ENCODE results near the gene FBXO22. TPM values are rescaled to one million over a fixed set of nuclear protein-coding genes. Genes with fewer than 3 reads are reported as not detected.
A peak's percentile ranks its signal among the peaks of the same experiment; 100 is the strongest.

FBXO22 gene
- total RNA-seq (10 to 100 TPM; 12.2 to 18.6 (median 14.9) TPM), polyA plus RNA-seq (10 to 100 TPM; 10.8 to 21.5 (median 15.7) TPM)

GRCh38 chr15:75903331-75904239, at the start of gene FBXO22:
FBXO22 (plus strand) TSS chr15:75903878; CDS start chr15:75903964, 86 bp downstream.
- peak; percentile 84 to 96 (median 92) for TF ChIP-seq POLR2AphosphoS5 (IDR thresholded peaks at IDR 0.05)
- TF ChIP-seq POLR2A (IDR thresholded peaks at IDR 0.05) = peak; percentile 58 to 67
- no peak for TF ChIP-seq EP300 (IDR thresholded peaks at IDR 0.05)
- TF ChIP-seq CTCF (IDR thresholded peaks at IDR 0.05) = no peak
- 1 to 2% methylated on average over 63 of the region's 63 CpGs for WGBS, 2 donors
- Histone ChIP-seq H3K9me3 (no peaks in the 10 kb centered on the region), H3K4me1 (peaks cover 0 to 25% (median 15%) of the 10 kb centered on the region in 4 donors), H3K27ac (peak within 1 kb of the TSS; percentile 80 to 88 (median 84)), H3K27me3 (no peaks in the 10 kb centered on the region), H3K4me3 (peak within 1 kb of the TSS; percentile 77 to 98 (median 88)), H3K36me3 (peaks cover 0 to 17% (median 0%) of the 10 kb centered on the region in 4 donors)
- peak; percentile 93 for DNase-seq
- intact Hi-C loops (cut with DNase I) = loop anchor here (5.0 kb wide), 1 partner anchor 61 kb away; the partner anchor contains the start of gene UBE2Q2

GRCh38 chr15:75857886-75858285, 45.8 kb upstream of the FBXO22 start:
- DNase-seq = no peak
- no peaks in the 10 kb centered on the region for H3K9me3 ChIP-seq
- H3K27ac ChIP-seq = no peak overlapping the region
- TF ChIP-seq POLR2A (IDR thresholded peaks at IDR 0.05) = no peak
- TF ChIP-seq EP300 (IDR thresholded peaks at IDR 0.05) = no peak
- TF ChIP-seq CTCF (IDR thresholded peaks at IDR 0.05) = no peak
- no peak for TF ChIP-seq POLR2AphosphoS5 (IDR thresholded peaks at IDR 0.05)
- intact Hi-C loops (cut with DNase I) = no loop called here
- H3K36me3 ChIP-seq = peaks cover 0 to 29% (median 5%) of the 10 kb centered on the region in 4 donors
- peaks cover 0 to 15% (median 1%) of the 10 kb centered on the region in 4 donors for H3K4me1 ChIP-seq
- H3K27me3 ChIP-seq = no peaks in the 10 kb centered on the region
- no peak overlapping the region for H3K4me3 ChIP-seq

- intact Hi-C loops (cut with DNase I) = no loop called here
- H3K4me3 ChIP-seq = no peak overlapping the region
- DNase-seq = no peak
- TF ChIP-seq CTCF (IDR thresholded peaks at IDR 0.05) (no peak), POLR2A (IDR thresholded peaks at IDR 0.05) (no peak), POLR2AphosphoS5 (IDR thresholded peaks at IDR 0.05) (no peak), EP300 (IDR thresholded peaks at IDR 0.05) (no peak)
- H3K36me3 ChIP-seq = peaks cover 0 to 26% (median 1%) of the 10 kb centered on the region in 4 donors
- H3K27ac ChIP-seq = no peak overlapping the region
- H3K27me3 ChIP-seq = no peaks in the 10 kb centered on the region
- H3K4me1 ChIP-seq = peaks cover 0 to 11% (median 4%) of the 10 kb centered on the region in 4 donors
- H3K9me3 ChIP-seq = no peaks in the 10 kb centered on the region
- WGBS, 2 donors = 92 to 93% methylated on average over 6 of the region's 6 CpGs
Measured at GRCh38 chr15:75861750-75862402, 41.8 kb upstream of the FBXO22 start.

- Histone ChIP-seq H3K36me3 (peaks cover 0 to 26% (median 1%) of the 10 kb centered on the region in 4 donors), H3K4me3 (no peak overlapping the region), H3K4me1 (peaks cover 0 to 11% (median 4%) of the 10 kb centered on the region in 4 donors), H3K27me3 (no peaks in the 10 kb centered on the region), H3K9me3 (no peaks in the 10 kb centered on the region), H3K27ac (no peak overlapping the region)
- intact Hi-C loops (cut with DNase I) = no loop called here
- 95 to 96% methylated on average over 1 of the region's 1 CpG for WGBS, 2 donors
- DNase-seq = no peak
- TF ChIP-seq EP300 (IDR thresholded peaks at IDR 0.05) (no peak), POLR2AphosphoS5 (IDR thresholded peaks at IDR 0.05) (no peak), POLR2A (IDR thresholded peaks at IDR 0.05) (no peak), CTCF (IDR thresholded peaks at IDR 0.05) (no peak)
Measured at GRCh38 chr15:75862796-75863195, 40.9 kb upstream of the FBXO22 start.
